GM15510 (cell line): ENCODE data around the gene TBC1D22A.

Source experiments
- POLR2A ChIP-seq: IDR thresholded peaks from 3 replicates; pipeline ENCODE4 v1.6.1; 2011; ENCODE audit warnings: borderline replicate concordance; ENCODE audit not compliant: insufficient read length; ENCODE audit errors: extremely low read depth

TBC1D22A gene

GRCh38 chr22:46853191-46853590, 90.7 kb downstream of the TBC1D22A start:
- TF ChIP-seq POLR2A, result no peak

- no peak for TF ChIP-seq POLR2A
Observed at GRCh38 chr22:46854125-46854870, 91.8 kb downstream of the TBC1D22A start.

- TF ChIP-seq POLR2A, result no peak
Observed at GRCh38 chr22:46855681-46856080, 93.2 kb downstream of the TBC1D22A start.

GRCh38 chr22:46856661-46857060, 94.2 kb downstream of the TBC1D22A start:
- no peak for TF ChIP-seq POLR2A

- no peak for TF ChIP-seq POLR2A
Observed at GRCh38 chr22:46857142-46857884, 94.9 kb downstream of the TBC1D22A start.

GRCh38 chr22:46857885-46858143, 95.4 kb downstream of the TBC1D22A start:
- no peak for TF ChIP-seq POLR2A

GRCh38 chr22:46858181-46858771, 95.8 kb downstream of the TBC1D22A start:
- TF ChIP-seq POLR2A, result no peak

- TF ChIP-seq POLR2A, result no peak
Observed at GRCh38 chr22:46860562-46860961, 98.1 kb downstream of the TBC1D22A start.

- no peak for TF ChIP-seq POLR2A
Observed at GRCh38 chr22:46861468-46862367, 99.3 kb downstream of the TBC1D22A start.

GRCh38 chr22:46862418-46863324, 100.2 kb downstream of the TBC1D22A start:
- no peak for TF ChIP-seq POLR2A

- TF ChIP-seq POLR2A, result no peak
Observed at GRCh38 chr22:46863794-46864193, 101.3 kb downstream of the TBC1D22A start.

- TF ChIP-seq POLR2A, result no peak
Observed at GRCh38 chr22:46864314-46865051, 102.0 kb downstream of the TBC1D22A start.

GRCh38 chr22:46865052-46865434, 102.6 kb downstream of the TBC1D22A start:
- no peak for TF ChIP-seq POLR2A
